ENCODE measurements around the gene IGFN1.
A peak's percentile ranks its signal among the peaks of the same experiment; 100 is the strongest.

Gene IGFN1

GRCh38 chr1:201164645-201165044 lies 26.0 kb upstream of the IGFN1 start:
- no peak for DNase-seq

DNA sequence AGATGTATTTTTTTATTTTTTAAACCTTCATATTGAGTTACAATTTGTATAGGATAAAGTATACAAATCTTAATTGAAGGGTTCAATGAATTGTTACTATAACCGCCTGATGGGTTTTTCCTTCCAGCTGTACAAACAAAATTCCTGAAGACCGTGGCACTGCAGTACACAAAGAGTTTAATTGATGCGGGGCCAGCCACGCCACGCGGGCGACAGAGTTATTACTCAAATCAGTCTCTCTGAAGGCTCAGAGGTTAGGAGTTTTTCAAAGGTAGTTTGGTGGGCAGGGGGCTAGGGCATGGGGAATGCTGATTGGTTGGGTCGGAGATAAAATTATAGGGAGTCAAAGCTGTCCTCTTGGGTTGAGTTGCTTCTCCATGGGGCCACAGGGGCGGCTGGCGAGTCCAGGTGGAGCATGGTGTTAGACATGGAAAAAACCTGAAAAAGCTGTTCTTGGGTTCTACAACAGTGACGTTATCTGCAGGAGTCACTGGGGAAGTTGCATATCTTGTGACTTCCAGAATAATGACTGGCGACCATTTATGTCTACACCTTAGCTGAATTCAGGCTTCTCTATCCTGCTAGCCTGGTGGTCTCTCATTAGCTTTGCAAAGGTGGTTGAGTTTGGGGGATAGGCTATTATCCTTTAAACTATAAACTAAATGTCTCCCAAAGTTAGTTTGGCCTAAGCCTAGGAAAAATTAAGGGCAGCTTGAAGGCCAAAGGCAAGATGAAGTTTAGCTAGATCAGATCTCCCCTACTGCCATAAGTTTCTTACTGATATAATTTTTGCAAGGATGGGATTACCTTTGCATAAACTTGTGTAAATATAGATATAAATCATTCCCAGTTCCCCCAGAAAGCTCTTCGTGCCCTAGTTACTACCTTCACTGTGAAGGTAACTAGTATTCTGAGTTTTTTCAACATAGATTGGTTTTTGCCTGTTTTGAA lies 23.3 kb upstream of the IGFN1 start:
- DNase-seq = no peak

DNA sequence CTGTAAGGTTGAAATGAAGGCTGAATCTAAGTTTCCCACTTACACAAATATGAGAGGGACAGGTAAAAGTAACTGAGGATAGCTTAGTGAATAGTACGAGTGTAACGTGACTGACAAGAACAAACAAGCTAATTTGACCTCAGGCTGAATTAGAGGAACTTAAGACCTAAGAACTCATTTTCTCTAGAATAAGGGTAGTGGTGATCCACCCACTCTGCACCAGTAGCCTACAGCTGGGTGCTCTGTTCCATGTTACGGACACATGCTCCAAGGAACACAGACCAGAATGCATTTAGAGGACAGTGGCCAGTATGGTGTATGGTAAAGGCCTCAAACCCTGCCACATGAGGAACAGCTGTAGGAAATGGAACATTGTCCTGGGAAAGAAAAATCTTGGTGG lies 21.4 kb upstream of the IGFN1 start:
- no peak for DNase-seq

GRCh38 chr1:201169971-201170532 lies 20.6 kb upstream of the IGFN1 start:
- no peak for DNase-seq

DNA sequence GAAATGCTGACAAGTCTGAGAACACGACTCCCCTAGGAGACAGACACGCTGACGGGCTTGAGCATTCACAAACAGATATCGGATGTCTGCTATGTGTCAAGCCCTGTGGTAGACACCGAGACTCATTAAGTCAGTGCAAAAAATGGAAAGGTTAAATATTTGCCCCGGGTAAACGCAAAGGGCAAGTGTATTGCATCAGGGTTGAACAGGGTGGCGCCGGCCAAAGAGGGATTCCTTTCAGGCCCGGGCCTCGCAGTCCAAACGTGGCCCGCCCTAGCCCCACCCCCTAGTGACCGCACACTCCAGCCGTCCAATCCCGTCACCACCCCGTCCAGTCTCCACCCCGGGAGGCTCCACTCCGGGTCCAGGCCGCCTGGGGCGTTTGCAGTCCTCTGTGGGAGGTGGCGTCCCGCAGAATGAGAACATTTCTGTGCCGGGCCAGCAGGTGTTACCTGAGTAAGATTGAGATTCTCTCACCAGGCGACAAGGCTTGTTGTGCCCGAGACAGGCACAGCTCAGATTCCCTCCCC lies 20.0 kb upstream of the IGFN1 start:
- peak; percentile 84 for DNase-seq

GRCh38 chr1:201171063-201172036 lies 19.3 kb upstream of the IGFN1 start:
- peak; percentile 31 for DNase-seq

DNA sequence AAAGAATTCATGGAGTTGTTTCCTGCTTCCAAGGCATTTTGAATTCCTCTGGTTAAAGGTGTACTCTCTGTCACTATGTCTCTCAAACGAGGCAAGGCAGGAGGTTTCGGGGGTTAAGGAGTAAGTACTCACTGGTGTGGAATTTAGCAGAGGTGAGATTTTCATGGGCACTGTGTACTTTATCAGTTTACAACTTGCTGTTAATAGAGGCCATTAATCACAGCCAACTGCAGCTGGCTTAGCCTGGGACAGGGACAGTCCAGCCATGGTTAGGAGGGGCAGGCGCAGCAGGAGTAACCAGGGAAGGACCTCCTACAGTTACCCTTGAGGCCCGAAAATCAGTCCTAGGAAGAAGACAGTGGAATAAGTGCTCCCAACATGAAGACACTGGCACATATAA lies 18.3 kb upstream of the IGFN1 start:
- DNase-seq = no peak

DNA sequence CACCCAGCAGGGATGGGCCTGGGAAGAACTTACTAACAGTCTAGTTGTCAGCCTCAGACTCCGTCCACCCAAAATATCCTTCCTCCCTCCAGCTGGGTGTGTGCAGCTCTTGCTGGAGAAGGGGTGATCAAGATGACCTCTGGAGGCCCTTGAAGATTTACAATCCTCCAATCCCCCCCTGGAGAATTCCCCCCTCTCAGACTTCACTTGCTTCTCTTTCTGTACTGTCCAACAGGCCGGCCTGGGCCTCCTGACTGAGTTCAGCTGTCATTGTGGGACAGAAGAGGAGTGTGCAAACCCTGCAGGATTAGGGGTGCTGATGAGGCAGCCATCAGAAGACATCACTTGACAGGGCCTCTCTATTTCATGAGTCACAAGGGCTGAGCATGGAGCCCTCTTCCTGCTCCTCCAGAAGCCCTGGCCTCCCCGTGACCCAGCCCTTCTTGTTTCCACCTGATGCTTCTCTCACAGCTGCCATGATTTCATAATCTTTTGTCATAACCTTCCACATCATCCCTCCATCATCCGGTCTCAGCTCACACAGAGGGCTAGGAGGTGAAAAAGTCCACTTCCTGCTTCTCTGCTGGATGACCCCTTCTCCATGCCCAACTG lies 17.5 kb upstream of the IGFN1 start:
- DNase-seq = no peak

GRCh38 chr1:201173736-201174135 lies 16.9 kb upstream of the IGFN1 start:
- DNase-seq = no peak

DNA sequence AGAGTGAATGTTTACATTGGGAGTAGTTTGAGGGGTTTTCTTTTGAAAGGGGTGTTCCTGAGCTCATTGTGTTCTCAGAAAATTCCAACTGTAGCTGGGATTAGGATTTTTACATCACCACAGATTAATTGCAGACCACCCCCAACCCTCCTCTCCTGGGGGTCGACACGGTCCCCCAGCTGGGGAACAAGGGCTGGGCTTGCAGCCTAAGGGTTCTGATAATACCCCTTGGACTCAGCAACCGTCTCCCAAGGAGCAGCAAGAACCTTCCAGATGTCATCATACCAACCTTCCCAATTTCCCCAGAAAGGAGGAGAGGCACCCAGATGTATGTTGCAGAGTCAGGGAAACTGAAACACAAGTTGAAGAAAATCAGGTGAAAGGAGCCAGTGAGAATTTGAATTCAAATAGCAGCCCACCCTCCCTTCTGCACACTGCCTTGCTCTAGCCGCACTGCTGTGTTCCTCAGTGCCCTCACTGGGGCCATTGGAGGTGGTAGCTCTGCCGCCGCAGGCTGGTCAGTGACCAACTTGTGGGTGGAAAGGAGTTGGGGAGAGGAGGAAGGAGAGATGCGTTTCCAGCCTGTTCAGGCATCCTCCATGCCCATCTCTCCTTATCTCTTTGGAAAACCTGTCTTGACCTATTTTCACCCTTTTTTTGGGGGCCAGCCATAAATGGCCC lies 14.7 kb upstream of the IGFN1 start:
- no peak for DNase-seq

GRCh38 chr1:201176940-201177339 lies 13.7 kb upstream of the IGFN1 start:
- DNase-seq = no peak

DNA sequence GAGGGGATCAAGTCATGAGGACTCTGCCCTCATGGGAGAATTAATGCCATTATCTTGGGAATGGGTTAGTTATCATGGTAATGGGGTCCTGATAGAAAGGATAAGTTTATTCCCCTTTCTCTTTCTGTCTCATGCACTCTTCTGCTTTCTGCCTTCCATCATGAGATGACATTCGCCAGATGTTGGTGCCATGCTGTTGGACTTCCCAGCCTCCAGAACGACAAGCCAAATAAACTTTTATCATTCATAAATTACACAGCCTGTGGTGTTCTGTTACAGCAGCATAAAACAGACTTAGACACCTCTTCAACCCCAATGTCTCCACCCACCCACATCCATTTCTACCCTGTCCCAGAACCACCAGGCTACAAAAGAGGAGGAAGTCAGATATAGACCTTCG lies 11.9 kb upstream of the IGFN1 start:
- no peak for DNase-seq

- DNase-seq = no peak
Observed at GRCh38 chr1:201180141-201180540, 10.5 kb upstream of the IGFN1 start.

DNA sequence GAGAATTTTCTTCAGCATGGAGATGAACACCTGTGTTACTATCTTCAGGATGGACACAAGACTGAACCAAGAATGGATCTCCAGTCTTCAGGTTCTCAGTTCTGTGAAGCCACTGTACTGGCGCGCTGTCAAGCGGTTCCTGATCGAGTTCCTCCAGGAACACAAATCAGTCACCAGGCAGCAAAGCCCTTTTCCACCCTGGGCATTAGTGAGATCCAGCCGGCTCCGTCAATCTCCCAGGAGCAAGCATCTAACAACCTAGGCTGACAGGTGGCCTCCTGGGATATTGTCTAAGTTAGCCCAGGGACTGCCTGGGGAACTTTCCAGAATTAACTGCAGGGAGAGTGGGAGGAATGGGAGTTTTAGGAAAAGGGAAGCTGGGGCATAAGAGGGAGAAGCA lies 9.7 kb upstream of the IGFN1 start:
- DNase-seq = no peak

GRCh38 chr1:201181323-201181722 lies 9.3 kb upstream of the IGFN1 start:
- no peak for DNase-seq

DNA sequence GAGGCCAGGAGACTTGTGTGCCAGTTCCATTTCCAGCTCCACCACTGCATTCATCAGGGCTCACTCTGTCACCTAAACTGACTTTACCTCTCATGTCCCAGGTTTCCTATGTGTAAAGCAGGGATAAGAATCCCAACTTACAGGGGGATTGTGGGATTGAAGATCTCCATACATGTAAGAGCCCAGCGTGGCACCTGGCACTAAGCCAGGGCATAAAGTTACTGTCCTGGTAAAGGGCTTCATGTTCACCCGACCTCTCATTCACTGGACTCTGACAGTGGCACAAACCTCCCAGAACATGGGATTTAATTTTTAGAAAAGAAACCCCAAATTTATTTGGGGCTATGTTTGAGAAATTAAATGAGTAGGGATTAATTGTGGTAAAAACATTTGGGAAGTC lies 8.9 kb upstream of the IGFN1 start:
- no peak for DNase-seq

GRCh38 chr1:201183209-201183608 lies 7.4 kb upstream of the IGFN1 start:
- DNase-seq = no peak

- DNase-seq = no peak
Observed at GRCh38 chr1:201183753-201184152, 6.9 kb upstream of the IGFN1 start.

- peak; percentile 87 for DNase-seq
Observed at GRCh38 chr1:201184307-201185122, 6.1 kb upstream of the IGFN1 start.

DNA sequence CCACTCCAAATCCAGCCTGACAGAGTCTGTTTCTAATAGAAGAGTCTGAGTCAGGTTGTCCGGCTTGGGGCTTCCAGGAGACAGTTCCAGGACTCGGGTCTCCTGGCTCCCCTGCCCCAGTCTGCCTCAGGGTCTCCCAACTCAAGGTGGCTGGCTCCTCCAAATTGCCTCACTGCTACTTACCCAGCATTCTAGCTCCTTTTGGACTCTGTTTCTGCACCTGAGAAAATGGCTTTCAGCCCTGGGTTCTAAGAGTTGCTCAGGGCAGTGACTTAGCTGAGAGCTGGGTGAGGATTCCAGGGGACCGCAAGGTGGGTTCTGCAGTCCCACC lies 5.5 kb upstream of the IGFN1 start:
- no peak for DNase-seq

DNA sequence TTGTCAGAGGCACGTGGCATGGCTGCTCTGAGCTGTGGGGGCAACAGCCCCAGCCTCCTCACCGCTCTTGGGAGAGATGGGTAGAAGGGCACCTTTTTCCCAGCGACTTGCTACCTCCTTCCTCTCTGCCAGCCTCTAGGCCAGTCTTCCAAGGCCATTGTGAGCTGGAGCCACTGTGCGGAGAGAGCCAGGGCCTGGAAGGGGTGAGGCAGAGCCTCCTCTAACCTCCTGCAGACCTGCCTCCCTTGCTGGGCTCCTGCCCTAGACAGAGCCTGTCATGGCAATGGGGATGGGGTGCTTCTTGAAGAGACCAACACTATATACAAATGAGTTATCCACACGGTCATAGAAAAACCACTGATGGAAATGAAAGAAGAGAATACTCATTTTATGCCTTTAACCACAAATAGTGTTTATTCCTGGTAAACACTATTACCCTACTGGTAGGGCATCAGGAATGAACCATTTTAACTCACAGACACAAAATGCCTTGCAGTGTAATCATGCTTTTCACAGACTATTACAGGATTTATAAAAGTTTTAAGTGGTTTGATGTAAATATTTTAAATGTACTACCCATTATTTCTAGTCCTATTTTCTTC lies 5.0 kb upstream of the IGFN1 start:
- no peak for DNase-seq

All from fibroblast of skin of right quadriceps (primary cell).